Common myeloid progenitor, CD34-positive (primary cell): ENCODE measurements around the gene TOMM34.

ENCODE experiments used
- CTCF ChIA-PET: fragments of 350-600 bp; sonication (Branson Sonifier 250); formaldehyde crosslinking; loops from one replicate; lab custom pipeline; 2021; ENCODE audit warnings: antibody characterized with exemption; lab: Charles Lee
- POLR2A ChIA-PET: fragments of 350-600 bp; sonication (Branson Sonifier 250); formaldehyde crosslinking; loops from one replicate; lab custom pipeline; 2021; ENCODE audit warnings: antibody characterized with exemption; lab: Charles Lee
- DNase-seq, 3 donors: peaks; one replicate each; pipeline versions ENCODE4 v3.0.0 to v3.0.0-alpha.2; 2013
- H3K27ac ChIP-seq, 2 experiments: 1 replicate in 1 of 2; 2 replicates in 1 of 2; pipeline ENCODE4 v1.7.0; 2013; ENCODE audit warnings: inconsistent platforms in 2 of 2, low read length in 2 of 2, mild to moderate bottlenecking in 2 of 2, low read depth in 1 of 2, moderate library complexity in 1 of 2; ENCODE audit not compliant: severe bottlenecking in 2 of 2, insufficient read depth in 1 of 2, poor library complexity in 1 of 2
- H3K27me3 ChIP-seq, 5 experiments: replicated peaks in 2 of 5; 1 replicate in 3 of 5; 2 replicates in 2 of 5; pipeline versions ENCODE4 v1.6.1 to v1.7.0; 2013; ENCODE audit warnings: low read length in 4 of 5, mild to moderate bottlenecking in 2 of 5, moderate library complexity in 2 of 5, inconsistent platforms in 1 of 5; ENCODE audit not compliant: insufficient read depth in 5 of 5, control insufficient read depth in 4 of 5
- H3K36me3 ChIP-seq, 4 experiments: 1 replicate in 2 of 4; 2 replicates in 2 of 4; pipeline versions ENCODE4 v1.6.1 to v1.7.0; 2013; ENCODE audit warnings: low read length in 3 of 4, control low read depth in 1 of 4, mild to moderate bottlenecking in 1 of 4; ENCODE audit not compliant: control insufficient read depth in 4 of 4, insufficient read depth in 4 of 4
- H3K4me1 ChIP-seq, 4 experiments: 1 replicate in 3 of 4; 2 replicates in 1 of 4; pipeline versions ENCODE4 v1.6.1 to v1.7.1; 2013; ENCODE audit warnings: low read length in 3 of 4, mild to moderate bottlenecking in 3 of 4, control low read depth in 1 of 4, inconsistent platforms in 1 of 4, moderate library complexity in 1 of 4; ENCODE audit not compliant: control insufficient read depth in 4 of 4, insufficient read depth in 4 of 4; ENCODE audit errors: control extremely low read depth in 1 of 4
- H3K4me3 ChIP-seq, 7 experiments: 1 replicate in 4 of 7; 2 replicates in 3 of 7; pipeline versions ENCODE4 v1.5.1 to v1.7.0; 2013; ENCODE audit warnings: mild to moderate bottlenecking in 7 of 7, low read length in 6 of 7, moderate library complexity in 6 of 7, inconsistent platforms in 2 of 7, low read depth in 2 of 7, control low read depth in 1 of 7; ENCODE audit not compliant: insufficient read depth in 4 of 7, control insufficient read depth in 1 of 7; ENCODE audit errors: extremely low read depth in 1 of 7
- H3K9me3 ChIP-seq, 5 experiments: 1 replicate in 4 of 5; 2 replicates in 1 of 5; pipeline versions ENCODE4 v1.6.1 to v1.7.1; 2013; ENCODE audit warnings: low read length in 4 of 5, mild to moderate bottlenecking in 2 of 5, inconsistent platforms in 1 of 5, low read depth in 1 of 5, moderate library complexity in 1 of 5; ENCODE audit not compliant: control insufficient read depth in 4 of 5, insufficient read depth in 2 of 5; ENCODE audit errors: control extremely low read depth in 1 of 5
- WGBS: methylation state at CpG from one replicate; pipeline ENCODE4 v1.1.5; 2013; ENCODE audit not compliant: insufficient coverage; 5-methylcytosine and 5-hydroxymethylcytosine counted together

The TOMM34 gene

DNA sequence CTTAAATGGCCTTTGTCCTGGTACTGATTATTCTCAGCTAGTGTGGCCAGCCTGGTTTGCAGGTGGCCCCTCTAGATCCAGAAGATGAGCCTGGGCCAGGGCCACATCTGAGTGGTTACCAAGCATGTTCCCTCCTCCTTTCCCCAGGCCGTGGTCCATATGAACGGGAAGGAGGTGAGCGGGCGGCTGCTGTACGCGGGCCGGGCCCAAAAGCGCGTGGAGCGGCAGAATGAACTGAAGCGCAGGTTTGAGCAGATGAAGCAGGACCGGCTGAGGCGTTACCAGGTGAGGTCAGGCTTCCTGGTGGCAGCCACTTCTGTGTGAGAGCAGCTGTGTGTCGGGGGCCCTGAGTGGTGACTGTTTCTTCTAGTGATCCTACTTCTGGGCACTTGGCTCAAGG lies 38.8 kb downstream of the TOMM34 start:
- CTCF ChIA-PET = no interaction called here

DNA sequence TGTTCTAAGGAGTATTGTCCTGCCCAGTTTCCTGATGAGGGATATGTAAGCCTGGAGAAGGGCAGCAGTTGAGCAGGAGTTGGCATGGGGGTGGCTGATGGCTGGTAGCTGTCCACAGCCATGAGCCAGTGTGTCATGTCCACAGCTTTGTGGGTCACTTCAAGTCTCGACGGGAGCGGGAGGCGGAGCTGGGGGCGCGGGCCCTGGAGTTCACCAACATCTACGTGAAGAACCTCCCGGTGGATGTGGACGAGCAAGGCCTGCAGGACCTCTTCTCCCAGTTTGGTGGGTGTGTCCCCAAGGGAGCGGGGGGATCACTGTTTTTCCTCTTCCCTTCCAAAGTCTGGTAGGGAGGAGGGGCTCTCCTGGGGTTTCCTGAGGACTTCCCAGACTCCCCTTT lies 41.4 kb downstream of the TOMM34 start:
- Histone ChIP-seq H3K4me1 (no peaks in the 10 kb centered on the region), H3K27ac (no peak overlapping the region), H3K27me3 (no peaks in the 10 kb centered on the region), H3K9me3 (no peaks in the 10 kb centered on the region), H3K4me3 (no peak overlapping the region), H3K36me3 (peaks cover 0 to 41% (median 24%) of the 10 kb centered on the region in 4 experiments)
- ChIA-PET CTCF (interaction anchor here (1.2 kb wide), 1 partner anchor 17 kb away, joined by 5 read pairs; no protein-coding TSS in a partner anchor), POLR2A (no interaction called here)
- DNase-seq = no peak
- 100% methylated on average over 7 of the region's 10 CpGs for WGBS

More for the DNA sequence above, 38.8 kb downstream of the TOMM34 start:
- no peak for DNase-seq
- Histone ChIP-seq H3K4me3 (no peak overlapping the region), H3K9me3 (no peaks in the 10 kb centered on the region), H3K36me3 (peaks cover 0 to 44% (median 28%) of the 10 kb centered on the region in 4 experiments), H3K27ac (no peak overlapping the region), H3K4me1 (no peaks in the 10 kb centered on the region), H3K27me3 (no peaks in the 10 kb centered on the region)
- POLR2A ChIA-PET = no interaction called here
- WGBS = 98% methylated on average over 12 of the region's 14 CpGs

DNA sequence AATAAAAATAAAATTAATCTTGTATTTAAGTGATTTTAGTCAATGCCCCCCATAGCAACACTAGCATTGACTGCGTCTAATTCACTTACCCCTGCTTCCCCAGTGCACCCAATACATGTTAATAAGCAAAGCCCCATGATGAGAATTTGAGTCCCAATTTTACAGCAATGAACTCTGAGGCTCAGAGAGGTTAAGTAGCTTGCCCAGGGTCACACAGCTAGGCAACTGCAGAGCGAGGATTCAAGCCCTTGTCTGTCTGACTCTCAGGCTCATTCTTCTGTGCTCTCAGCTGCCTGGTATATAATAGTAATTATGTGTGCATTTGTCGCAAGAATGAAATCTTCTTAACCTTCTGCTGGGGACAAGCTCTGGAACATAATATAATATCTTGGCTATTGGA lies 41.9 kb downstream of the TOMM34 start:
- Histone ChIP-seq H3K27me3 (no peaks in the 10 kb centered on the region), H3K27ac (no peak overlapping the region), H3K9me3 (no peaks in the 10 kb centered on the region), H3K4me3 (no peak overlapping the region), H3K4me1 (no peaks in the 10 kb centered on the region), H3K36me3 (peaks cover 0 to 42% (median 23%) of the 10 kb centered on the region in 4 experiments)
- POLR2A ChIA-PET = no interaction called here
- 93% methylated on average over 2 of the region's 3 CpGs for WGBS
- CTCF ChIA-PET = interaction anchor here (1.2 kb wide), 1 partner anchor 17 kb away, joined by 5 read pairs; no protein-coding TSS in a partner anchor
- no peak for DNase-seq

DNA sequence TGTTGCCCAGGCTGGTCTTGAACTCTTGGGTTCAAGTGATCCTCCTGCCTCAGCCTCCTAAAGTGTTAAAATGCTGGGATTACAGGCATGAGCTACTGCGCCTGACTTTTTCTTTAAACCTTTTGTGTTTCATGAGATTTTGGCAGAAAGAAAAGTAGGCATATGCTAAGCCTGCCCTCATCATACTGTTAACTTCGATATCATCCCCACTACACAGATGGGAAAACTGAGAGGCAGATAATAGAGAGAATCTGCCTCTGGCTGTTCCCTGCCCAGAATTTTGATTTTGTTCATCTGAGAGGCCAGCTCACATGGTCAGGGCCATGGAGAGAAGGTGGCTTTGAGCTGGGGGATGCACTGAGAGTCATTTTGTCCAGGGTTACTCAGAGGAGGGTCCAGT lies 42.8 kb downstream of the TOMM34 start:
- ChIA-PET POLR2A (no interaction called here), CTCF (interaction anchor here (1.2 kb wide), 1 partner anchor 16 kb away, joined by 5 read pairs; no protein-coding TSS in a partner anchor)
- no peak overlapping the region for H3K4me3 ChIP-seq

DNA sequence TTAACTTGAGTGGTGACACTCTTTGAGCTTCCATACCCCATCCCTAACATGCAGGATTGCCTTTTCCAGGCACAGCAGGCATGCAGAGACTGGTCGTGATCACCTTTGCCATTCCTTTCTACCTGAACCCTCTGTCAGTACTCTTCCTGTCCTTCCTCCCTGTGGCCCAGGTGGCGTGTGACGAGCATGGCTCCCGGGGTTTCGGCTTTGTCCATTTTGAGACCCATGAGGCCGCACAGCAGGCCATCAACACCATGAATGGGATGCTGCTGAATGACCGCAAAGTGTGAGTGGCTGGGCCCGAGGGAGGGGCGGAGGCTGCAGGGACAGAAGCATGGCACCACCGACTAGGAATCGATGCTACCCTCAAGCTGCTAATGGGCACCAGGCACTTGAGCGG lies 43.6 kb downstream of the TOMM34 start:
- peaks cover 0 to 48% (median 26%) of the 10 kb centered on the region in 4 experiments for H3K36me3 ChIP-seq
- no peaks in the 10 kb centered on the region for H3K27me3 ChIP-seq
- no peaks in the 10 kb centered on the region for H3K9me3 ChIP-seq
- POLR2A ChIA-PET = no interaction called here
- H3K4me3 ChIP-seq = no peak overlapping the region
- H3K27ac ChIP-seq = no peak overlapping the region
- CTCF ChIA-PET = interaction anchor here (0.9 kb wide), 1 partner anchor 48 kb away, joined by 3 read pairs; no protein-coding TSS in a partner anchor
- no peak for DNase-seq
- peaks cover 0 to 2% (median 0%) of the 10 kb centered on the region in 4 experiments for H3K4me1 ChIP-seq
- WGBS = 95% methylated on average over 12 of the region's 12 CpGs

More for the DNA sequence above, 42.8 kb downstream of the TOMM34 start:
- Histone ChIP-seq H3K4me1 (no peaks in the 10 kb centered on the region), H3K9me3 (no peaks in the 10 kb centered on the region), H3K27ac (no peak overlapping the region), H3K36me3 (peaks cover 0 to 46% (median 27%) of the 10 kb centered on the region in 4 experiments), H3K27me3 (no peaks in the 10 kb centered on the region)
- no CpG with 5 or more reads among the region's 2 CpGs for WGBS
- no peak for DNase-seq

DNA sequence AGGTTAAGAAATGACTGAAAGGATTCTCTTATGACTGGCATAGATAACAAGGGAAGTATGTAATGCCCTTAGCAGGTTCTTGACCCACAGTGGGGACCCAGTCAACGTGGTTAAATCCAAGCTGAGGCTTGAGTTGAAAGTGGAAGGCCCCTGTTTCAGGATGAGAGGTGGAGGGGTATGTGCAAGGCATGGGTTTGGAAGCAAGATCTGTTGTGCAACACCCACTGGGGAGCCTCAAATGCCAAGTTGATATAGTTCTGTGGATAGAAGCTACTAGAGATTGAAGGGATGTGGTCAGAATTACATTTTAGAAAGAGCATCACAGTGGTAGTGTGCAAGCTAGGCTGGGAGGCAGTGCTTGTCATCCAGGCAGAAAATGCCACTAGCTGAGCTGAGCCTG lies 45.3 kb downstream of the TOMM34 start:
- Histone ChIP-seq H3K4me3 (no peak overlapping the region), H3K9me3 (no peaks in the 10 kb centered on the region), H3K4me1 (peaks cover 0 to 17% (median 8%) of the 10 kb centered on the region in 4 experiments), H3K36me3 (peaks cover 0 to 48% (median 24%) of the 10 kb centered on the region in 4 experiments), H3K27me3 (no peaks in the 10 kb centered on the region), H3K27ac (no peak overlapping the region)
- ChIA-PET CTCF (interaction anchor here (0.7 kb wide), 2 partner anchors 14 to 27 kb away, joined by 3 read pairs; no protein-coding TSS in a partner anchor), POLR2A (no interaction called here)
- WGBS = 56% methylated on average over 1 of the region's 1 CpG
- DNase-seq = no peak

DNA sequence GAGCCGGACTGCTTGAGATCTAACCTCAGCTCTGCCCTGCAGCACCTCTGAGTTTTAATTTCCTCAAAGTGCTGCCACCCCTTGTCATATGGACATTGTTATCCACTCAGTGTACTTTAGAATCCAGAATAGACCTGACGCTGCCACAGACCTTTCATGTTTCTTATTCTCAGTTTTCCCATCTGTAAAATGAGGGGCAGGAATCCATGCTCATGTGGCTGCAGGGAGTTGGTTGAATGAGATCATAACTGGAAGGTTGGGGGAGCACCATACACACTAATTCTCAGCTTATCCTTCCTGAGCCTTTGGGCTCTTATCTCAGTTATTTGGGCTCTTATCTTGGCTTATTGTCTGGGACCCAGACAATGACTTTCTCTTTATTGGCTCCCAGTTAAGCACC lies 48.0 kb downstream of the TOMM34 start:
- ChIA-PET POLR2A (no interaction called here), CTCF (no interaction called here)
- H3K9me3 ChIP-seq = no peaks in the 10 kb centered on the region
- 80% methylated on average over 1 of the region's 2 CpGs for WGBS
- peaks cover 2 to 50% (median 19%) of the 10 kb centered on the region in 4 experiments for H3K36me3 ChIP-seq
- peaks cover 3 to 22% (median 15%) of the 10 kb centered on the region in 4 experiments for H3K4me1 ChIP-seq
- no peak overlapping the region for H3K4me3 ChIP-seq
- no peaks in the 10 kb centered on the region for H3K27me3 ChIP-seq
- no peak overlapping the region for H3K27ac ChIP-seq
- DNase-seq = no peak
